Activated gamma-delta T cell treated with Interleukin-2 at 50 U/mL for 16 hours (primary cell): ENCODE data around the gene EPHA2.

ENCODE experiments used
- DNase-seq: peaks from one replicate; pipeline ENCODE4 v3.0.0-alpha.2; 2020

EPHA2 gene

GRCh38 chr1:16133007-16133961 lies 22.6 kb downstream of the EPHA2 start:
- no peak for DNase-seq

DNA sequence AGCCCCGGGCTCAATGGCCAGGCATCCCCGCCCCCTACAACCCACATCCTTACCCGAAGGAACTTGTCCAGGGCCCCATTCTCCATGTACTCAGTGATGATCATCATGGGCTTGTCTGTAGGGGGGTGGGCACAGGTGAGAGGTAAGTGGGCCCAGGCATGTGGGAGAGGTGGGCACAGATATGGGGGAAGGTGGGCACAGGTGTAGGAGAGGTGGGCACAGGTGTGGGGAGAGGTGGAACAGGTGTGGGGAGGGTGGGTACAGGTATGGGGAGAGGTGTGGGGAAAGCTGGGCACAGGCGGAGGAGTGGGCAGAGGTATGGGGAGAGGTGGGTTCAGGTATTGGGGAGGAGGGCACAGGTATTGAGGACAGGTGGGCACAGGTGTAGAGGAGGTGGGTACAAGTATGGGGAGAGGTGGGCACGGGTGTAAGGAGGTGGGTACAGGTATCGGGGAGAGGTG lies 23.5 kb downstream of the EPHA2 start:
- no peak for DNase-seq

GRCh38 chr1:16131636-16132324 lies 24.1 kb downstream of the EPHA2 start:
- no peak for DNase-seq

DNA sequence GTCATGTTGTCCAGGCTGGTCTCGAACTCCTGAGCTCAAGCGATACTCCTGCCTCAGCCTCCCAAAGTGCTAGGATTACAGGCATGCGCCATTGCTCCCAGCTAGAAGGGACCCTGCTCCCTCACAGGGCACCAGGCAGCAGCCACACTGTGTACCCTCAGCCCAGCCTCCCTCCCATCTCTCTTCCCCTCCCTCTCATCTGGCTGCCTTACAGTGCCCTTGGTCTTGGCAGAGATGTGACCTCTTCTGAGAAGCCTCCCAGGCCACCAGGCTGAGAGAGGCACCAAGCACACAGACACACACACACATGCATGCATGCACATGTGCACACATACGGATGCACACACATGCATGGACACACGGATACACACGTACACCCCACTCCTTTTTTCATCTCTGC lies 25.0 kb downstream of the EPHA2 start:
- no peak for DNase-seq

DNA sequence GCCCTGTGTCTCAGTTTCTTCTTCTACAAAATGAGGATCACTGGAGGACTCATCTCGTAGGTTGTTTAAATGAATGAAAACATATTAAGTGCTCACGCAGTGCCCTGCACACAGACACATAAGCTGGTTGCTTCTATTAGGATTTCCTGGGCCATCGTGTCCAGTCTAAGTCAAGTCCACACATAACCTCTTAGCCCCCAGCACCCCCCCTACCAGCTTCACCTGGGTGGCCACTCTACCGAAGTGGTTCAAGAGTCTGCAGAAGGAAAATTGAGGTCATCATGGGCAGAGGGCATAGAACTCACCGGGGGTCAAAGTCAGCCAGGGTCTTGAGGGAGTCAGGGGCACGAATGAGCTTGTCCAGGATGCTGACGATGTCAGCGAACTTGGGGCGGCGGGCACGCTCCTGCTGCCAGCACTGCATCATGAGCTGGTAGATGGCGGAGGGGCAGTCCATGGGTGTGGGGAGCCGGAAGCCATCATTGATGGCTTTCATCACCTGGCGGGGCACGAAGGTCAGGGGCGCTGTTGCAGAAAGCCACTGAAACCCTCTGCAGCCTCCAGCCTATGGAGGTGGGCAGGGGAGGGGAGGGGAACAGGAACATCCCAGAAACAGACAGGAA lies 25.8 kb downstream of the EPHA2 start:
- no peak for DNase-seq

- no peak for DNase-seq
Observed at GRCh38 chr1:16129316-16129715, 26.6 kb downstream of the EPHA2 start.

GRCh38 chr1:16128338-16128741 lies 27.5 kb downstream of the EPHA2 start:
- DNase-seq = no peak

DNA sequence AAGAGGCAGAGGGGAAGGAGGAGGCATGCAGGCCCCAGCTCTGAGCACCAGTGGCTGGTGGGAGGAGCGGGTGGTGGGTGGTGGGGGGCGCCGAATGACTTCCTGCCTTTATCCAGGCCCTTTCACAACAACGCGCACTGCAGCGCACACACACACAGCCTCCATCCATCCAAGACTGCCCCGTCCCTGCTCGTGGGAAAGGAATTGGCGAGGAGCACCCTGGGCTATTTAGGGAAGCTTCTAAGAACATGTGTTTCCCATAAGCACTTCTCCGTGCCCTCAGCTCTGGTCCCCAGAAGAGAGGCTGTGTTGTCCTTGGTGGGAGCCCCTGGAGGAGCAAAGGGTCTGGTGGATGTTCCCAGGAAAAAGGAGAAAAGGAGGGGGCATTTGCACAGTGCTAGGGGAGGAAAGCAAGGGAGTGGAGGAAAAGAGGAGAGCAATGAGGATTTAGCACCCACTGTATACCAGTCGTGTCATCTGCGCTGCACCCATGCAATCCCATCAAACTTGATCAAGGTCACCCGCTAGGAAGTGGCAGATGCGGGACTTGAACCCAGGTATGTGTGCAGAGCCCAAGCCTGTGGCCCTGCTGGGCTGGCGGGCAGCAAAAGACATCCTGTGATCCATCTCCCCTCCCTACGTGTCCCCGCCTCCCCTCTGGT lies 28.1 kb downstream of the EPHA2 start:
- no peak for DNase-seq

GRCh38 chr1:16126743-16127515 lies 28.9 kb downstream of the EPHA2 start:
- no peak for DNase-seq

DNA sequence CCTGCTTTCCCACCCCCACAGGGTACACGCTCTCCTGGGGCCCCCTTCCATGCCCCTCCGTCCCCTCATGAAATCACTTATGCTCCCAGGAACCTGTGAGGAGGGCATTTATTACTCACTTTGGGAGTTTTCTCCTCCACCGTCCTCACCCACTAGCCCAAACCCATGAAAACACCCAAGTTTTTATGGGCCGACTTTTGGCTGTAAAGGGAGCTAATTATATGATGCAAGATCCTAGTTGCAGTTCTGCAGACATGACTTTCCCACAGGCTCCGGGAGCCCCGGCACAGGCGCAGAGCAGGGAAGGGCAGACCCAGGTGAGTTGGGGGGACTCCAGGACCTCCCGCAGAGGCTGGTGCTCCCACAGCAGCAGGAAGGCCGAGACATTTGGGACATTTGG lies 29.7 kb downstream of the EPHA2 start:
- DNase-seq = no peak

- DNase-seq = no peak
Observed at GRCh38 chr1:16125483-16125882, 30.4 kb downstream of the EPHA2 start.

- no peak for DNase-seq
Observed at GRCh38 chr1:16125088-16125470, 30.8 kb downstream of the EPHA2 start.

DNA sequence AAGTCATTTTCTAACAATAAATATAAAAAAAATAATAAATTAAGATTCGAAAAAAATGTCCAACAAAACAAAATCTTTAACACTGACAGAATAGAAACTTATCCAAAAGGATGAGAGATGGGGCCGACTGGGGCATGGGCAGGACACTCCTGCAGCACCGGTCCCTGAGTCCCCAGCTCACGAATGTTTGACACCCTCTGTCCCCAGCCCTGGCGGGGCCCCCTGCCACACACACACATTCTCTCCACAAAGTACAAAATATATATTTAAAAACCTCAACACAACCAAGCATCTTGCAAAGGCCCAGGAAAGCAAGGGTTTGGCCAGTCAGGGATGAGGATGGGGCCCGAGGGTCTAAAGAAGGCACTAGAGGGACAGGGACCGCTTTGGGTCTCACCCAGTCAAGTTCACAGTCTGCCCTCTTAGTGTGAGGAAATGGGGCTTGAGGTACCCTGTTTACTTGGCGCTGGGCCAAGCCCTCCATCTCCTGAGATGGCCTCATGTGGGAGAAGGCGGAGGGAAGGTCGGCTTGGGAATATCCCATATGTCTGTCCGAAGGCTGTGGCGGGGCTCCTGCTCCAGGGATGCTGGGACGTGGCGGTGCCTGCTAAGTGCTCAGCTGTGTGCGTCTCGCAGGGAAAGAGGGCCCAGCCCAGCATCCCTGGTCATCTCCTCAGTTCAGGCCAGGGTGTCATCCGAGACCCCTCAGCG lies 31.3 kb downstream of the EPHA2 start:
- DNase-seq = no peak

- peak; percentile 32 for DNase-seq
Observed at GRCh38 chr1:16122916-16123315, 33.0 kb downstream of the EPHA2 start.

DNA sequence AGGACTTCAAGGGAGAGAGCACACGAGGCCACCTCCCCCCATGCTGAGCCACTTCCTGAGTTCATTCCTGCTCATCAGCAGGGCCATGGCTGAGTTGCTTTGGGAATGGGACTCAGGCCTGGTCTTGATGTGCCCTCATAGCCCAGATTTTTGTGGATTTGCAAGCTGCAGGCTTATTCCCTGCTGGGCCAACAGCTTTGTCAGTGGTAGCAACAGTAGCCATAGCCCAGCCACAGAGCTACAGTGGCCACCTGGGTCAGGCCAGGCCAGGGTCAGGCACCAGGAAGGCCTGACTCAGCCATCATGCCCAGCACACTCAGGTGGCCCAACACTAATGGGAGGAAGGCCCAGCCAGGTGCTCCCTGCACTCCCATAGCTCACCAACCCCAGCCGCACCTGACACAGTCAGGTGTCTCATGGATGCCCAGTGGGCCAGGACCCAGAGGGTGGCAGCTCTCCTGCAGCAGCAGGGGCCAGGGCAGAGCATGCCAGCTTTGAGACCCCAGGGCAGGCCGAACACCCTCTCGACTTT lies 33.5 kb downstream of the EPHA2 start:
- no peak for DNase-seq

DNA sequence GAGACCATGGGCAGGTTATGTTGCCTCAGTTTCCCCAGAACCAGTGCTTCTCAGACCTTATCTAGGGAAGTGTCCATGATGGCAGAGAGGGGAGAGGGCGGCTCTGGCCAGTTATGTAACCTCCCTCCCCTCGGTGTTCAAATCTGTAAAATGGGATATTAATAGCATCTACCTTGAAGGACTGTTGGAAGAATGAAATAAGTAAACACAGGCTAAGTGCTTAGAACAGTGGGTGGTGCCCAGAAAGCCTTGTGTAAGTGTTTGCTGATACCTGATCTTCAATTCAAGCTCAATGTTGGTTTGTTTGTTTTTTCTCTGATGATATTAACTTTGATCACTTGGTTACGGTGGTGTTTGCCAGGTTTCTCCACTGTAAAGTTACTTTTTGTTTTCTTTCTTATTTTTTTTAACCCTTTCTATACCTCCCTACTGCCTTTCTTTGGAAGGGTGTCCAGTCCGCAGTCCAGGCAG lies 34.9 kb downstream of the EPHA2 start:
- no peak for DNase-seq

- DNase-seq = no peak
Observed at GRCh38 chr1:16120407-16120806, 35.5 kb downstream of the EPHA2 start.

- DNase-seq = no peak
Observed at GRCh38 chr1:16119926-16120325, 35.9 kb downstream of the EPHA2 start.

- no peak for DNase-seq
Observed at GRCh38 chr1:16119504-16119903, 36.4 kb downstream of the EPHA2 start.

GRCh38 chr1:16118706-16119105 lies 37.2 kb downstream of the EPHA2 start:
- DNase-seq = no peak

DNA sequence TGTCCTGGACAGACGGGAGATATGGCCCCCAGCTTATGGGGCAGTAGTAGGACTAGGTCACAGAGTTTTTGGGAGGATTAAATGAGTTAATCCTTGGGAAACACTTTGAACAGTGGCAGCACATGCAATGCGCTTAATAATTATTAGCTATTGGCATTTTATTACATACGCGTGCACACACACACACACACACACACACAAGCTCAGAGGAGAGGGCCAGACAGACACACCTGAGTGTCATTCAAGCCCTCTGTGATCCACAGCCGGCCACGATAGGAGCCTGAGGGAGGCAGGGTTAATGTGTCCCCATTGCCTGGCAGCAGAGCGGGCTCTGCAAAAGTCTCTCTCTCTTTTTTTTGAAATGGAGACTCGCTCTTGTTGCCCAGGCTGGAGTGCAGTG lies 37.9 kb downstream of the EPHA2 start:
- DNase-seq = no peak
